Large intestine (tissue), 3 donors: ENCODE measurements around the gene UTP11. TPM values are rescaled to one million over a fixed set of nuclear protein-coding genes. Genes with fewer than 3 reads are reported as not detected.
A peak's percentile ranks its signal among the peaks of the same experiment; 100 is the strongest.
"Not testable (repeated sequence)": the region's sequence is repeated elsewhere in the genome, so short reads cannot be mapped to it uniquely, and the experiment has no call there.

Experiments used
- DNase-seq, 2 donors: peaks; one replicate each; pipeline versions ENCODE4 v3.0.0 to v3.0.0-alpha.2; 2013
- H3K27ac ChIP-seq: one replicate; pipeline ENCODE4 v1.5.1; 2013; ENCODE audit warnings: low read length
- H3K27me3 ChIP-seq: 2 replicates; pipeline ENCODE4 v1.6.1; 2013; ENCODE audit warnings: low read length; ENCODE audit not compliant: control insufficient read depth, insufficient read depth
- H3K36me3 ChIP-seq: 2 replicates; pipeline ENCODE4 v1.6.1; 2013; ENCODE audit warnings: low read length; ENCODE audit not compliant: control insufficient read depth, insufficient read depth
- H3K4me1 ChIP-seq: one replicate; pipeline ENCODE4 v1.6.1; 2013; ENCODE audit warnings: low read length; ENCODE audit not compliant: control insufficient read depth, insufficient read depth
- H3K4me3 ChIP-seq: one replicate; pipeline ENCODE4 v1.5.1; 2013; ENCODE audit warnings: low read length
- H3K9me3 ChIP-seq: one replicate; pipeline ENCODE4 v1.6.1; 2013; ENCODE audit warnings: mild to moderate bottlenecking, low read depth, low read length, moderate library complexity; ENCODE audit not compliant: control insufficient read depth
- WGBS: methylation state at CpG from one replicate; pipeline ENCODE4 v1.1.5; 2013; ENCODE audit warnings: low lambda C conversion rate; ENCODE audit not compliant: insufficient coverage; 5-methylcytosine and 5-hydroxymethylcytosine counted together
- polyA plus RNA-seq: library from polyadenylated mRNA; unstranded; fragments of 120-200 nt; gene quantifications from one replicate; pipeline ENCODE4 v1.2.1, GENCODE V29; 2013

The UTP11 gene
- polyA plus RNA-seq, 1 donor: 39.0 TPM

- no peaks in the 10 kb centered on the region for H3K9me3 ChIP-seq
- peaks cover 5% of the 10 kb centered on the region for H3K27me3 ChIP-seq
- peaks cover 20% of the 10 kb centered on the region for H3K4me1 ChIP-seq
- no peak for DNase-seq
- H3K36me3 ChIP-seq: peaks cover 32% of the 10 kb centered on the region
- no peak overlapping the region for H3K27ac ChIP-seq
- no CpG with 5 or more reads among the region's 19 CpGs for WGBS
- H3K4me3 ChIP-seq: no peak overlapping the region
Measured at GRCh38 chr1:38027201-38028104, 14.9 kb downstream of the UTP11 start.

- H3K27me3 ChIP-seq: peaks cover 5% of the 10 kb centered on the region
- no CpG with 5 or more reads among the region's 3 CpGs for WGBS
- H3K4me3 ChIP-seq: no peak overlapping the region
Measured at GRCh38 chr1:38028105-38028591, 15.6 kb downstream of the UTP11 start.

GRCh38 chr1:38028671-38029070 is 16.1 kb downstream of the UTP11 start:
- WGBS: no CpG with 5 or more reads among the region's 2 CpGs
- Histone ChIP-seq H3K27ac (no peak overlapping the region), H3K27me3 (peaks cover 5% of the 10 kb centered on the region), H3K36me3 (peaks cover 20% of the 10 kb centered on the region), H3K9me3 (no peaks in the 10 kb centered on the region), H3K4me3 (no peak overlapping the region), H3K4me1 (peaks cover 20% of the 10 kb centered on the region)
- no peak for DNase-seq

More at GRCh38 chr1:38028105-38028591, 15.6 kb downstream of the UTP11 start:
- H3K36me3 ChIP-seq: peaks cover 25% of the 10 kb centered on the region
- DNase-seq: no peak
- H3K4me1 ChIP-seq: peaks cover 20% of the 10 kb centered on the region
- no peak overlapping the region for H3K27ac ChIP-seq
- H3K9me3 ChIP-seq: no peaks in the 10 kb centered on the region

- peaks cover 20% of the 10 kb centered on the region for H3K4me1 ChIP-seq
- H3K9me3 ChIP-seq: no peaks in the 10 kb centered on the region
- peaks cover 5% of the 10 kb centered on the region for H3K27me3 ChIP-seq
- H3K4me3 ChIP-seq: no peak overlapping the region
- H3K27ac ChIP-seq: no peak overlapping the region
- peak in 1 of 2 donors; percentile 22 for DNase-seq
- WGBS: no CpG with 5 or more reads among the region's 23 CpGs
- H3K36me3 ChIP-seq: peaks cover 15% of the 10 kb centered on the region
Measured at GRCh38 chr1:38029081-38029681, 16.6 kb downstream of the UTP11 start.

- peak in 1 of 2 donors; percentile 69 for DNase-seq
- no peak overlapping the region for H3K27ac ChIP-seq
- H3K9me3 ChIP-seq: no peaks in the 10 kb centered on the region
- no peak overlapping the region for H3K4me3 ChIP-seq
- H3K27me3 ChIP-seq: peaks cover 5% of the 10 kb centered on the region
- peaks cover 20% of the 10 kb centered on the region for H3K4me1 ChIP-seq
- WGBS: no CpG with 5 or more reads among the region's 12 CpGs
- H3K36me3 ChIP-seq: peaks cover 13% of the 10 kb centered on the region
Measured at GRCh38 chr1:38029685-38030511, 17.4 kb downstream of the UTP11 start.

- peaks cover 3% of the 10 kb centered on the region for H3K36me3 ChIP-seq
- no peak overlapping the region for H3K27ac ChIP-seq
- WGBS: no CpG with 5 or more reads among the region's 17 CpGs
Measured at GRCh38 chr1:38030596-38031512, 18.3 kb downstream of the UTP11 start.

GRCh38 chr1:38031513-38031866 is 19.0 kb downstream of the UTP11 start:
- Histone ChIP-seq H3K4me1 (peaks cover 20% of the 10 kb centered on the region), H3K9me3 (no peaks in the 10 kb centered on the region), H3K4me3 (no peak overlapping the region), H3K27me3 (peaks cover 5% of the 10 kb centered on the region), H3K36me3 (no peaks in the 10 kb centered on the region), H3K27ac (no peak overlapping the region)
- DNase-seq: no peak
- no CpG with 5 or more reads among the region's 4 CpGs for WGBS

More at GRCh38 chr1:38030596-38031512, 18.3 kb downstream of the UTP11 start:
- no peak for DNase-seq
- no peaks in the 10 kb centered on the region for H3K9me3 ChIP-seq
- H3K4me1 ChIP-seq: peaks cover 20% of the 10 kb centered on the region
- peaks cover 5% of the 10 kb centered on the region for H3K27me3 ChIP-seq
- H3K4me3 ChIP-seq: no peak overlapping the region

- not testable (repeated sequence) for H3K27me3 ChIP-seq, DNase-seq, H3K4me3 ChIP-seq, H3K36me3 ChIP-seq, H3K9me3 ChIP-seq, H3K27ac ChIP-seq
- H3K4me1 ChIP-seq: peaks cover 20% of the 10 kb centered on the region
- WGBS: no CpG with 5 or more reads among the region's 2 CpGs
Measured at GRCh38 chr1:38032992-38033391, 20.5 kb downstream of the UTP11 start.

- Histone ChIP-seq H3K27me3 (peaks cover 13% of the 10 kb centered on the region), H3K36me3 (no peaks in the 10 kb centered on the region), H3K4me3 (no peak overlapping the region), H3K9me3 (no peaks in the 10 kb centered on the region), H3K27ac (no peak overlapping the region), H3K4me1 (peaks cover 10% of the 10 kb centered on the region)
- no peak for DNase-seq
- WGBS: no CpG with 5 or more reads among the region's 13 CpGs
Measured at GRCh38 chr1:38034871-38035270, 22.3 kb downstream of the UTP11 start.
